Measurements from ENCODE around the gene ELOA. TPM values are rescaled to one million over a fixed set of nuclear protein-coding genes. Genes with fewer than 3 reads are reported as not detected.

ELOA gene
- total RNA-seq, 4 donors from 2014 or later: 33.3 to 49.9 (median 40.5) TPM

GRCh38 chr1:23810818-23811540 lies 67.7 kb downstream of the ELOA start:
- TF ChIP-seq CTCF (IDR thresholded peaks at IDR 0.05): peak in 4 of 6 experiments; percentile 17 to 53 (median 42)
- TF ChIP-seq POLR2A (IDR thresholded peaks at IDR 0.05): no peak
- Histone ChIP-seq H3K4me1 (no peaks in the 10 kb centered on the region), H3K36me3 (peaks cover 36 to 39% of the 10 kb centered on the region in 2 donors), H3K9me3 (no peaks in the 10 kb centered on the region), H3K27me3 (no peaks in the 10 kb centered on the region), H3K27ac (no peak overlapping the region), H3K4me3 (replicated peaks in 1 of 3) (no peak overlapping the region)
- peak; percentile 24 to 28 for DNase-seq
- 72 to 77% methylated on average over 3 of the region's 3 CpGs for WGBS, 2 donors
- intact Hi-C loops (cut with DNase I): loop anchor here (10.0 kb wide), 1 partner anchor 104 kb away; the partner anchor contains the start of gene CNR2

Other genes with a start within 250 kb of the ELOA start
- gene E2F2, start 212.2 kb upstream of the ELOA start, total RNA-seq: under 1 TPM in 3 of 4 donors, not detected in 1; 0.10 to 0.27 (median 0.17) TPM
- 100 to 1,000 TPM; 279 to 388 (median 343) TPM for gene ID3, start 184.0 kb upstream of the ELOA start, total RNA-seq
- 1,000 to 10,000 TPM in 1 of 4 donors, 100 to 1,000 TPM in 3; 669 to 1,720 (median 801) TPM for gene RPL11, start 51.7 kb upstream of the ELOA start, total RNA-seq
- 10 to 100 TPM; 55.3 to 75.8 (median 60.0) TPM for gene PITHD1, start 34.9 kb downstream of the ELOA start, total RNA-seq
- 10 to 100 TPM; 31.3 to 75.4 (median 60.6) TPM for gene LYPLA2, start 47.7 kb downstream of the ELOA start, total RNA-seq
- gene GALE, start 57.3 kb downstream of the ELOA start, total RNA-seq: 10 to 100 TPM in 2 of 4 donors, 1 to 10 TPM in 2; 4.6 to 12.6 (median 8.4) TPM
- gene HMGCL, start 82.0 kb downstream of the ELOA start, total RNA-seq: 10 to 100 TPM; 35.8 to 84.3 (median 57.0) TPM
- gene FUCA1, start 124.8 kb downstream of the ELOA start, total RNA-seq: 100 to 1,000 TPM in 3 of 4 donors, 10 to 100 TPM in 1; 75.5 to 133 (median 112) TPM
- under 1 TPM; 0.11 to 0.54 (median 0.31) TPM for gene CNR2, start 169.9 kb downstream of the ELOA start, total RNA-seq
- 100 to 1,000 TPM; 147 to 211 (median 186) TPM for gene PNRC2, start 216.4 kb downstream of the ELOA start, total RNA-seq
- gene SRSF10, start 236.9 kb downstream of the ELOA start, total RNA-seq: 100 to 1,000 TPM; 158 to 193 (median 172) TPM